Breast epithelium (tissue), 3 donors: ENCODE results near the gene CAMTA1.

Experiments
- POLR2A ChIP-seq: fragments of 450-650 bp; IDR thresholded peaks from one replicate; pipeline ENCODE4 v1.6.1; 2016; ENCODE audit warnings: antibody characterized with exemption, mild to moderate bottlenecking, moderate library complexity
- TF ChIP-seq, protein P1 (sequence below), 3 donors: fragments of 450-650 bp; IDR thresholded peaks; one replicate each; pipeline ENCODE4 v1.5.1; 2016 to 2017; ENCODE audit warnings: antibody characterized with exemption in 3 of 3, mild to moderate bottlenecking in 3 of 3, moderate library complexity in 3 of 3

DNA sequence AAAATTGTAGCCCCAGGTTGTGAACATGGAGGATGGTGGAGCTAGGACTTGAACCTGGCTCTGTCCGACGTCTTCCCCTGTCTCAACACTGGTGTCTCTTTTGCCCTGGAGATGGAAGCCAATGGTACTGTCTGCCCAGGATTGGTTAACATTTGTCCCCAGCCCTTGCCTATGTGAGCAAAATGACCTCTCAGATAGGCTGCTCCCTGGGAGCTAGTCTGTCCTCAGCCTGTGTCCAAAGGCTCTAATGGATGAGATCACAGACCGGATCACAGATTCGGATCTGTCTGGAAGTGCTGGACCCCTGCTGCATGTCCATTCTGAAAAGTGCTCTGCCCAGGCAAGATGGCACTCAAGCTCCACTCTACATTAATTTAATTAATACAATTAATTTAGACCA is 591.4 kb downstream of the CAMTA1 start:
- TF ChIP-seq, protein P1, sequence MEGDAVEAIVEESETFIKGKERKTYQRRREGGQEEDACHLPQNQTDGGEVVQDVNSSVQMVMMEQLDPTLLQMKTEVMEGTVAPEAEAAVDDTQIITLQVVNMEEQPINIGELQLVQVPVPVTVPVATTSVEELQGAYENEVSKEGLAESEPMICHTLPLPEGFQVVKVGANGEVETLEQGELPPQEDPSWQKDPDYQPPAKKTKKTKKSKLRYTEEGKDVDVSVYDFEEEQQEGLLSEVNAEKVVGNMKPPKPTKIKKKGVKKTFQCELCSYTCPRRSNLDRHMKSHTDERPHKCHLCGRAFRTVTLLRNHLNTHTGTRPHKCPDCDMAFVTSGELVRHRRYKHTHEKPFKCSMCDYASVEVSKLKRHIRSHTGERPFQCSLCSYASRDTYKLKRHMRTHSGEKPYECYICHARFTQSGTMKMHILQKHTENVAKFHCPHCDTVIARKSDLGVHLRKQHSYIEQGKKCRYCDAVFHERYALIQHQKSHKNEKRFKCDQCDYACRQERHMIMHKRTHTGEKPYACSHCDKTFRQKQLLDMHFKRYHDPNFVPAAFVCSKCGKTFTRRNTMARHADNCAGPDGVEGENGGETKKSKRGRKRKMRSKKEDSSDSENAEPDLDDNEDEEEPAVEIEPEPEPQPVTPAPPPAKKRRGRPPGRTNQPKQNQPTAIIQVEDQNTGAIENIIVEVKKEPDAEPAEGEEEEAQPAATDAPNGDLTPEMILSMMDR (IDR thresholded peaks at IDR 0.05): no peak
- TF ChIP-seq POLR2A: no peak
